Adrenal gland (tissue), 5 donors: ENCODE results near the gene SART3.
"Not testable (repeated sequence)": the region's sequence is repeated elsewhere in the genome, so short reads cannot be mapped to it uniquely, and the experiment has no call there.

ENCODE experiments used
- POLR2A ChIP-seq, 2 donors: fragments of 450-650 bp; IDR thresholded peaks; one replicate each; pipeline ENCODE4 v1.6.1; 2017; ENCODE audit warnings: antibody characterized with exemption in 2 of 2, mild to moderate bottlenecking in 2 of 2, moderate library complexity in 1 of 2
- TF ChIP-seq, protein P1 (sequence below), 6 experiments: fragments of 450-650 bp in 4 of 6; fragments of 200-600 bp in 2 of 6; sonication (generic) in 1 of 6; IDR thresholded peaks; 1 replicate in 5 of 6; 2 replicates in 1 of 6; pipeline versions ENCODE4 v1.5.1 to v1.8.0; 2016 to 2021; ENCODE audit warnings: antibody characterized with exemption in 6 of 6, mild to moderate bottlenecking in 2 of 6, moderate library complexity in 1 of 6
- donor health status: DM: no; HTN: no; CAD: no.

GRCh38 chr12:108485371-108485770 lies 75.6 kb downstream of the SART3 start:
- TF ChIP-seq, protein P1, sequence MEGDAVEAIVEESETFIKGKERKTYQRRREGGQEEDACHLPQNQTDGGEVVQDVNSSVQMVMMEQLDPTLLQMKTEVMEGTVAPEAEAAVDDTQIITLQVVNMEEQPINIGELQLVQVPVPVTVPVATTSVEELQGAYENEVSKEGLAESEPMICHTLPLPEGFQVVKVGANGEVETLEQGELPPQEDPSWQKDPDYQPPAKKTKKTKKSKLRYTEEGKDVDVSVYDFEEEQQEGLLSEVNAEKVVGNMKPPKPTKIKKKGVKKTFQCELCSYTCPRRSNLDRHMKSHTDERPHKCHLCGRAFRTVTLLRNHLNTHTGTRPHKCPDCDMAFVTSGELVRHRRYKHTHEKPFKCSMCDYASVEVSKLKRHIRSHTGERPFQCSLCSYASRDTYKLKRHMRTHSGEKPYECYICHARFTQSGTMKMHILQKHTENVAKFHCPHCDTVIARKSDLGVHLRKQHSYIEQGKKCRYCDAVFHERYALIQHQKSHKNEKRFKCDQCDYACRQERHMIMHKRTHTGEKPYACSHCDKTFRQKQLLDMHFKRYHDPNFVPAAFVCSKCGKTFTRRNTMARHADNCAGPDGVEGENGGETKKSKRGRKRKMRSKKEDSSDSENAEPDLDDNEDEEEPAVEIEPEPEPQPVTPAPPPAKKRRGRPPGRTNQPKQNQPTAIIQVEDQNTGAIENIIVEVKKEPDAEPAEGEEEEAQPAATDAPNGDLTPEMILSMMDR (IDR thresholded peaks at IDR 0.05) = not testable (repeated sequence)
- not testable (repeated sequence) for TF ChIP-seq POLR2A (IDR thresholded peaks at IDR 0.05)
